ENCODE data around the gene RHOBTB1.

GRCh38 chr10:60975716-60976115 lies 31.7 kb upstream of the RHOBTB1 start:
- no peak for TF ChIP-seq CTCF (conservative IDR thresholded peaks at IDR 0.05 in 1 of 2, IDR thresholded peaks at IDR 0.05 in 1 of 2; ENCODE audit: low read depth in 1 of 2, low read length in 2 of 2)
- TF ChIP-seq EZH2 (IDR thresholded peaks at IDR 0.05; ENCODE audit: low read length, missing control alignments), result no peak
